GM12801 (cell line): ENCODE data around the gene ENKUR.

ENCODE experiments used
- CTCF ChIP-seq: IDR thresholded peaks from one replicate; pipeline ENCODE4 v1.5.1; 2011; ENCODE audit warnings: control low read depth; ENCODE audit not compliant: insufficient read length; ENCODE audit errors: extremely low read depth

Gene ENKUR

DNA sequence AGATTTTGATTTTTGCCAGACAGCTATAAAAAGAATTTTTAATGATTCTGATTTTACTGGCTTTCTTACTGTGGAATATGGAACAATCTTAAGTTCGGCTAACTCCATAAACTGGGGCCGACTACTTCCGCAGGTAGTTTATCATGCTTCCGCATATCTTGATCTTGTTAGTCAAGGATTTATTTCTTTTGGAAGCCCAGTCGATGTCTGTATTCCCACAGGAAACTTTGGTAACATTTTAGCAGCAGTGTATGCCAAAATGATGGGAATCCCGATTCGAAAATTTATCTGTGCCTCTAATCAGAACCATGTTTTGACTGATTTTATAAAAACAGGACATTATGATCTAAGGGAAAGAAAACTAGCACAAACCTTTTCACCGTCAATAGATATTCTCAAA is 8.6 kb upstream of the ENKUR start:
- TF ChIP-seq CTCF, result no peak

- no peak for TF ChIP-seq CTCF
These were observed 7.3 kb upstream of the ENKUR start for GRCh38 chr10:25023278-25023677.

DNA sequence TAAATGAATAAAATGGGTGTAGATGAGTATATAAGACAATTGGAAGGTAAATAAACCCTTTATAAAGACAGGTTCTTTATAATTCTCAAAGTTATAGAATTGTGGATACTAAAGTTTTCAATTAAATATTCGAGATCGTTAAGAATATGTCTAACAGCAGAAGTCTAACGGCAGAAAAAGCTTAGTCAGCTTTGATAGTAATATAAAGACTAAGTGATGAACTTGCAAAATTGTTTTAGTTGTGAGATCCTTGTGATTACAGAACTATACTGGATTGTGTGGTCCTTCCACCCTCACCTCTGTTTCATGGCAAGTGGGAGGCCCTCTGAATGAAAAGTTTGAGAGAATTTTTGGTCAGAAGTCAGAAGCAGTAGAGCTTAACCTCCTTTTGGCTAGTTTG is 2.7 kb upstream of the ENKUR start:
- TF ChIP-seq CTCF, result no peak

DNA sequence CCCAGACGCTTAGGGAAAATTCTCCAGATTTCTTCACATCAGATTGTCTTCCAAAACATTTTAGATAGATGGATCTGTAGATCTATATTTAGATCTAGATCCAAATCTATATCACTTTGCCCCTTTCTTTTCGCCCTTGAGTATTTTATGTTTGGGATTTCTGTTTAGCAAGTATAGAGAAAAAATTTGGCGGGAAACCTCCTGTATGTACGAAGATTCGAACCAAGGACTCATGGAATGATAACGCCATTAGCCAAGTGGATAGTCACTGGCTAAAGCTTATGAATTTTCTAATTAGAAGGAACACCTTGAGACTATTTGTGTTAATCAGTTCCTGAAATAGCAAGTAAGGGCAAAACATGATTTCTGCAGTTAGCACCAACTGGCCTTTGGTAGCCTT is 1.7 kb upstream of the ENKUR start:
- no peak for TF ChIP-seq CTCF

DNA sequence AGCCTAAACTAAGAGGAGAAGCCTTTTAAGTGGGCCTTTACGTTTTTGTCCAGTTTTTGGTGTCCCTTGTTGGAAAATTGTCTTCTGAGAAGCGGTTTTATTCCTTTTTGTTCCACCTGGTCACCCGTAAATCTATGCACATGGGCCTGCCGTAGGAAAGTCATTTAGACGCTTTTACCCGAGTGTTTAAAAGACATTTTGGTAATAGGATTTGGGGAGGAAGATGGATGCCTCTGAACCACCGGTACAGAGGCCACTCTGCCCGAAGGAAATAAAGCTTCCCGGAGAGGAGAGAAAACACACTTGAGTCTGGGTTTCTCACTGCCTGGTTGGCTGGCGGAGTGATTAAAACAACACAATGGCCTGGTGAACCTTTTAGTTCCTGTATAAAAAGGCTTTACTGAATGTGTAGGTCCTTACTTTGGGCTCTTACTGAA is 1.2 kb upstream of the ENKUR start:
- TF ChIP-seq CTCF, result no peak

DNA sequence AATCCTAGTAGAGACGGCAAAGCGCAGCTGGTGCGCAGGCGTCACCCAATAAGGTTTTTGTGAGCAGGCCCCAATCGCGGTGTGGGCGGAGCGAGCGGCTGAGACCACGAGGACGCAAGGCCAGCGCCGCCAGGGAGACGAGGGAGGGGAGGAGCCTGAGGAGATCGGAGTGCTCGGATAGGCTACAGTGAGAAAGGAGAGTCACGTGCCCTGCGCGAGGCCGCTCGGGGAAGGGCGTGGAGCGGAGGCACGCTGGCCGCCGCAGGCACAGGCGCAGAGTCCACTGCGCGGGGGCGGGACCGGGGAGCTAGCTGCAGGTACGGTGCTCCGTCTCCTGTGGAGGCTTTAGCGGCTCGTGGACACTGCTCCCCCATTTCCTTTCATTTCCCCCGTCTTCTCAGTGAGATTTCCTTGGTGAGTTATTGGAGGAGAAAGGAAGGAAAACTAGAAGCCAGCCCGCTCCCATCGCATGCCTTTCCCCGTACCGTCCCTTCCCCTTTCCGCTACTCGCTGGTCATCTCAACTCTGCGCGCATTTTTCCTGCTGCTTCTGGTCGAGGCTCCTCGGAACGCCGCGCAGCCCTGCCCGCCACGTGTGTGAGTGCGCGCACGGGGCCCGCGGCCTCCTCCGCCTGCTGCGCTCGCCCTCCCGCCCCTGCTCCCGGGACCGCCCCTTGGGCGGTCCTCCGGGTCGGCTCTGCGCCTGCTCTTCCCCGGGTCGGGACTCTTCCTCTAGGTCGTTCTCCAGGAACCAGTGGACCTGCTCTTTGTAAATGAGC is 607 bp upstream of the ENKUR start, which contains the start of gene THNSL1:
THNSL1 (plus strand) TSS at position 237 of the 778 bp plus-strand sequence. CDS start 6,612 bp downstream, outside the sequence.
- no peak for TF ChIP-seq CTCF

DNA sequence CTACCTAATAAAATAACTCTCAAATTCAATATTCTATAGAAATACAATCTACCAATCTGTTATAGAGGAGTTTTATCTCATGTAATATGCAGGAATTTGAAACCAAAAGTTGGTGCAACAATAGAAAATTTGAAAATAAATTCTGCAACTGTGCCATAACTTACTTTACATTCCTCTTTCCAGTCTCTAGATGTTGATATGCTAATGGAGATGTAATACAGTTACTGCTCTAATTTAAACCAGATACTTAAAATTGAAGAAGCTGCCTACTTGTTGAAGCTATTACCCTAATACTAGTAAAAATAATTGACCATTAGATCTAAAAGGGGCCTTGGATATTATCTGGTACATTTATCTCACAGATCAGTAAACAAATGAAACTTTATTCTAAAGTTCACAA is 1.4 kb downstream of the ENKUR start:
- no peak for TF ChIP-seq CTCF
